SK-N-SH treated with all-trans-retinoic acid at 6 μM for 48 hours (cell line): ENCODE results near the gene TMEM52B.

Experiments
- ATAC-seq: fragments of 200-7000 bp; cut with Tn5 transposase; 3 replicates; pipeline ENCODE4 v1.9.1; 2020; ENCODE audit warnings: mild to moderate bottlenecking, moderate library complexity
- ARNTL ChIP-seq: fragments of 450-650 bp; formaldehyde crosslinking; IDR thresholded peaks from 2 replicates; pipeline ENCODE4 v1.5.0; 2020; ENCODE audit warnings: low read depth, mild to moderate bottlenecking, moderate library complexity, borderline replicate concordance
- CSDC2 ChIP-seq: fragments of 250-450 bp; sonication (Bioruptor Pico); IDR thresholded peaks from 2 replicates; pipeline ENCODE4 v1.5.0; 2020; ENCODE audit warnings: mild to moderate bottlenecking, moderate library complexity
- CSRNP3 ChIP-seq: fragments of 250-450 bp; sonication (Bioruptor Pico); IDR thresholded peaks from 2 replicates; pipeline ENCODE4 v1.5.1; 2021; ENCODE audit warnings: mild to moderate bottlenecking, moderate library complexity
- ESRRG ChIP-seq: fragments of 250-450 bp; sonication (Bioruptor Pico); IDR thresholded peaks from 2 replicates; pipeline ENCODE4 v1.6.1; 2021; ENCODE audit warnings: mild to moderate bottlenecking
- GLIS3 ChIP-seq: fragments of 250-450 bp; sonication (Bioruptor Pico); IDR thresholded peaks from 2 replicates; pipeline ENCODE4 v1.5.0; 2020; ENCODE audit warnings: mild to moderate bottlenecking, moderate library complexity
- ISL1 ChIP-seq: fragments of 250-450 bp; sonication (Bioruptor Pico); IDR thresholded peaks from 2 replicates; pipeline ENCODE4 v2.1.2; 2022; ENCODE audit warnings: mild to moderate bottlenecking, moderate library complexity
- OSR1 ChIP-seq: fragments of 250-450 bp; sonication (Bioruptor Pico); IDR thresholded peaks from 2 replicates; pipeline ENCODE4 v1.8.0; 2022; ENCODE audit warnings: moderate library complexity, mild to moderate bottlenecking, inconsistent platforms
- PATZ1 ChIP-seq: fragments of 250-450 bp; sonication (Bioruptor Pico); IDR thresholded peaks from 2 replicates; pipeline ENCODE4 v1.8.0; 2020; ENCODE audit warnings: mild to moderate bottlenecking, moderate library complexity, borderline replicate concordance
- POU6F1 ChIP-seq: fragments of 250-450 bp; sonication (Bioruptor Pico); IDR thresholded peaks from 2 replicates; pipeline ENCODE4 v1.8.0; 2021; ENCODE audit warnings: low read depth, mild to moderate bottlenecking, moderate library complexity, borderline replicate concordance
- PPARA ChIP-seq: fragments of 250-450 bp; sonication (Bioruptor Pico); IDR thresholded peaks from 2 replicates; pipeline ENCODE4 v1.5.0; 2020; ENCODE audit warnings: mild to moderate bottlenecking, borderline replicate concordance
- RARB ChIP-seq: fragments of 250-450 bp; sonication (Bioruptor Pico); IDR thresholded peaks from 2 replicates; pipeline ENCODE4 v1.8.0; 2021; ENCODE audit warnings: mild to moderate bottlenecking, moderate library complexity
- SNAI2 ChIP-seq: fragments of 250-450 bp; sonication (Bioruptor Pico); IDR thresholded peaks from 2 replicates; pipeline ENCODE4 v1.5.0; 2020; ENCODE audit warnings: mild to moderate bottlenecking, moderate library complexity
- TOX ChIP-seq: fragments of 250-450 bp; sonication (Bioruptor Pico); IDR thresholded peaks from 2 replicates; pipeline ENCODE4 v1.8.0; 2021; ENCODE audit warnings: mild to moderate bottlenecking, moderate library complexity, borderline replicate concordance
- TSHZ2 ChIP-seq: fragments of 250-450 bp; sonication (Bioruptor Pico); IDR thresholded peaks from 2 replicates; pipeline ENCODE4 v1.5.0; 2020; ENCODE audit warnings: mild to moderate bottlenecking, moderate library complexity
- ZC3H10 ChIP-seq: fragments of 250-450 bp; sonication (Bioruptor Pico); IDR thresholded peaks from 2 replicates; pipeline ENCODE4 v1.5.1; 2021; ENCODE audit warnings: mild to moderate bottlenecking, moderate library complexity
- ZFP3 ChIP-seq: fragments of 250-450 bp; sonication (Bioruptor Pico); IDR thresholded peaks from 2 replicates; pipeline ENCODE4 v1.5.0; 2020; ENCODE audit warnings: mild to moderate bottlenecking, moderate library complexity
- ZFP30 ChIP-seq: fragments of 450-650 bp; formaldehyde crosslinking; IDR thresholded peaks from 2 replicates; pipeline ENCODE4 v1.5.0; 2022; ENCODE audit warnings: mild to moderate bottlenecking, moderate library complexity
- ZNF565 ChIP-seq: fragments of 450-650 bp; formaldehyde crosslinking; conservative IDR thresholded peaks from 2 replicates; pipeline ENCODE4 v1.5.0; 2020; ENCODE audit warnings: low read depth, mild to moderate bottlenecking, moderate library complexity
- ZNF70 ChIP-seq: fragments of 450-650 bp; formaldehyde crosslinking; IDR thresholded peaks from 2 replicates; pipeline ENCODE4 v1.5.0; 2020; ENCODE audit warnings: mild to moderate bottlenecking, moderate library complexity
- ZNF8 ChIP-seq: fragments of 450-650 bp; formaldehyde crosslinking; IDR thresholded peaks from 2 replicates; pipeline ENCODE4 v1.5.0; 2020; ENCODE audit warnings: mild to moderate bottlenecking, moderate library complexity

Gene TMEM52B

GRCh38 chr12:10140001-10140400 lies 38.8 kb upstream of the TMEM52B start (continued):
- TF ChIP-seq ARNTL (CRISPR knock-in tag) (no peak), ESRRG (CRISPR knock-in tag) (no peak), SNAI2 (CRISPR knock-in tag) (no peak), CSRNP3 (CRISPR knock-in tag) (no peak), PPARA (CRISPR knock-in tag) (no peak), PATZ1 (CRISPR knock-in tag) (no peak), TOX (CRISPR knock-in tag) (no peak), RARB (CRISPR knock-in tag) (no peak), POU6F1 (CRISPR knock-in tag) (no peak), OSR1 (CRISPR knock-in tag) (no peak), ZFP30 (CRISPR knock-in tag) (no peak)

GRCh38 chr12:10142976-10143589 lies 35.7 kb upstream of the TMEM52B start:
- ATAC-seq, result no peak
- no peak for TF ChIP-seq ZNF565 (CRISPR knock-in tag)
- TF ChIP-seq OSR1 (CRISPR knock-in tag), result no peak
- TF ChIP-seq ZNF8 (CRISPR knock-in tag), result no peak
- no peak for TF ChIP-seq RARB (CRISPR knock-in tag)
- no peak for TF ChIP-seq CSDC2 (CRISPR knock-in tag)
- TF ChIP-seq ZFP3 (CRISPR knock-in tag), result no peak
- TF ChIP-seq TOX (CRISPR knock-in tag), result no peak
- TF ChIP-seq TSHZ2, result no peak
- TF ChIP-seq POU6F1 (CRISPR knock-in tag), result no peak
- TF ChIP-seq PATZ1 (CRISPR knock-in tag), result no peak
- TF ChIP-seq ZNF70, result no peak
- TF ChIP-seq PPARA (CRISPR knock-in tag), result no peak
- no peak for TF ChIP-seq ZC3H10 (CRISPR knock-in tag)
- TF ChIP-seq ISL1 (CRISPR knock-in tag), result no peak
- no peak for TF ChIP-seq ESRRG (CRISPR knock-in tag)
- no peak for TF ChIP-seq GLIS3 (CRISPR knock-in tag)
